Endometrium (tissue), 2 donors: ENCODE data around the gene AGAP1.

Source experiments
- FAIRE-seq: peaks from 2 replicates; lab custom pipeline; 2012; peaks lifted over from hg19 to GRCh38; lab: Jason Lieb, UNC
- donor health status: control.
- donor health status: control.

AGAP1 gene

DNA sequence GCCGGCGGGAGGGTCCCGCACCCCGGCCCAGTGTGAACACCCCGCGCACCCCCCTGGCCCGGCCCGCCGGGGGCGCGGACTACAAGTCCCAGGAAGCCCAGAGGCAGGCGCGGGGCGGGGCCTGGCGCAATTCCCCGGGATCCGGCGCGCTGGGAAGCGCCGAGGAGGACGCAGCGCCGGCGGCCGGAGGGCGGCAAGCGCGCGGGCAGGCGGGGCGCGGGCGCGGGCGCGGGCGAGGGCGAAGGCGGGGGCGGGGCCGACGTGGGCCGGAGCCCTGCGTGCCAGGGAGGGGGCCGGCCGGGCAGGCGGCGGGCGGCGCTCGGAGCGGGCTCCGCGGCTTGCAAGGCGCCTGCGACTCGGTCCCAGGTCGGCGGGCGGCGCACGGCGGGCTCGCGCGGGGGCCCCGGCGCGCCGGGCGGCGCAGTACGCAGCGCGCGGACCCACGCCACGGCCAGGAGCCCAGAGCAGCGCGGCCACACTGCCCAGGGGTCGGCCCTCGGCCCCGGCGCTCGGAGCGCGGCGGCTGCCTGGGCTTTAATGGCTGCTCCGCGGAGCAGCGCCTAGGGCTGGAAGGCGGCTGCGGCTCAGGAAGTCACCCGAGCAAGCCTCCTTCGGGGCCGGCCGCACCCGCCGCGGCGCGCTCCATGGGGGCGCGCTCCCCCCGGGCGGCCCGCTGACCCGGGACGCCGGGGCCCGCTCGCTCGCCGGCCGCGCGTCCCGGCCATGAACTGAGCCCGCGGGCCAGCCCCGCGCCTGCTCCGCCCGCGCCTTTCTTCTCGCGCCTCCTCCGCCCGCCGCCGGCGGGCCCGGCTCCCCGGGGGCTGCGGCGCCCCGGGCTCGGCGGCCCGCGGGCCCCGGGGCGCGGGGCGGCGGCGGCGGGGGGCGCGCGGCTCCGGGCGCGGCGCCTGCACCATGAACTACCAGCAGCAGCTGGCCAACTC is at the start of gene AGAP1:
Gene AGAP1 (plus strand): TSS at position 269 of the 941 bp plus-strand sequence.
- no peak for FAIRE-seq

DNA sequence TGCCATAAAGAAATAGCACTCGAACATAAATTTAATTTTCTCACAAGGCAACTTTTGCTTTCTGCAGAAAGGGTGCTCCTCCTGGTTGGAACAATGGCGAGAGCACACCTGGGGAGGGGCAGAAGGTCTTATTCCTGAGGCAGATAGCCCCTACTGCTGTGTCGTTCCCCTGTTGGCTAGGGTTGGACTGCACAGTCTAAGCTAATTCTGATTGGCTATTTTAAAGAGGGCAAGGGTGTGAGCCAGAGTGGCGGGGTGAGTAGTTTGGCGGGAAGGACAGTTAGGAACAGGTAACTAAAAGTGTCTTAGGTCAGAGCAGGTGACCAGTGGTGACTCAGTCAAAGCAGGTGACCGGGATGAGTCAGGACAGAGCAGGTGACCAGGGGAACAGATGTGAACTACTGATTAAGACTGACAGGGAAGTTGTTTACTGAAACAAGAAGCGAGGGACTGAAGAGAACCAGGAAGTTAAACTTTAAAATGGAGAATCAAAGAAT is 49.7 kb upstream of the AGAP1 start:
- no peak for FAIRE-seq

GRCh38 chr2:235445116-235445515 is 48.7 kb upstream of the AGAP1 start:
- no peak for FAIRE-seq

GRCh38 chr2:235446082-235446481 is 47.8 kb upstream of the AGAP1 start:
- FAIRE-seq, result no peak

DNA sequence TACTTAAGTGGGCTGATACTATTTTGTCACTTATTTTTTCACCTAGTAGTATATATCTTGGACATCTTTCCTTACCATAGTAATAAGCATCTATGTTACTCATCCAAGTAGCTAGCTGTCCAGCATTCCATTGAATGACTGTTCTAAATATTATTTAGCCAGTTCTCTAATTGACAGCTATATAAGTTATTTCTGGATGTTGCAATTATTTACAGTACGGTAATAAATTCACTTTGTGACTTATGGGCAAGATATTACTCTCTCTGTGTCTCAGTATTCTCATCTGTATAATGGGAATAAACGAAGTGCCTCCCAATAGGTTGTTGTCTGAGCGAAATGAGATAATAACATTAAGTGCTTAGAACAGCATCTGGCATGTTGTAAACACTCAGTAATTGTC is 46.6 kb upstream of the AGAP1 start:
- FAIRE-seq, result no peak

- no peak for FAIRE-seq
Measured at GRCh38 chr2:235449568-235449967, 44.3 kb upstream of the AGAP1 start.

- no peak for FAIRE-seq
Measured at GRCh38 chr2:235453605-235454151, 40.2 kb upstream of the AGAP1 start.

GRCh38 chr2:235458839-235459273 is 35.0 kb upstream of the AGAP1 start:
- no peak for FAIRE-seq

- no peak for FAIRE-seq
Measured at GRCh38 chr2:235460548-235461047, 33.2 kb upstream of the AGAP1 start.

GRCh38 chr2:235461763-235462414 is 32.0 kb upstream of the AGAP1 start:
- FAIRE-seq, result no peak

DNA sequence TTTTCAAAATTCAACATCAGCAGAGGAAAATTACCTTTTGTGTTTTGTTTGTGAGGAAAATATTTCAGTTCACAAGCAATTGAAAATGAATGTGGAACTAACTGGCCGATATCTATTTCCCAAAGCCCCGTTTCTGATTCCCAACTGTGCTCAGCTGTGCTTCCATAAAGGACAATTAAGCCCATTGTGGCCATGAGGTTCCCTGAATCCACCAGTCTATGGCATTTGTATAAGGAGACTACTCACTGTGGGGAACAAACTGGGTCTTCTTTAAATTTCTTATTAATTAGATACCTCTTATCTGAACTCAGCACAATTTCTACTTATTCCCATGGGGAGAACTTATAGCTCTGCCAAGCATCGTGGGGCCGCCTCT is 31.4 kb upstream of the AGAP1 start:
- no peak for FAIRE-seq

DNA sequence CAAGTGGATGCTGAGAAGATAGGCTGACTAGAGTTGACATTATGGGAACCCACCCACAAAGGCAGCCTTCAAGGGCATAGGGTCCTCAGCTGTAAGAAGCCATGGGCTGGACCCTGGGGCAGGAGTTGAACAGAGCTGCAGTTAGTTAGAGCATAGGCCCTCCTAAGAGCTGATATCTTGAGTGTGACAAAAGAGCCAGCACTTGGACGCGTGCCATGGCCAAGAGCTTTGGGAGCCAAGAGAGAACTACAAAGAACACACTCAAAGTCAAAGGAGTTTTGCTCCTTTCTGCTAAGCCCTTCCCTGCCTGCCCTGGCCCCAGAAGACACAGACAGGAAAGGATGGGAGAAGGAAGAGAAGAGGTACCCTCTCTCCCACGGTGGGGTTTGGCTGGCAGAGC is 29.9 kb upstream of the AGAP1 start:
- FAIRE-seq, result no peak

DNA sequence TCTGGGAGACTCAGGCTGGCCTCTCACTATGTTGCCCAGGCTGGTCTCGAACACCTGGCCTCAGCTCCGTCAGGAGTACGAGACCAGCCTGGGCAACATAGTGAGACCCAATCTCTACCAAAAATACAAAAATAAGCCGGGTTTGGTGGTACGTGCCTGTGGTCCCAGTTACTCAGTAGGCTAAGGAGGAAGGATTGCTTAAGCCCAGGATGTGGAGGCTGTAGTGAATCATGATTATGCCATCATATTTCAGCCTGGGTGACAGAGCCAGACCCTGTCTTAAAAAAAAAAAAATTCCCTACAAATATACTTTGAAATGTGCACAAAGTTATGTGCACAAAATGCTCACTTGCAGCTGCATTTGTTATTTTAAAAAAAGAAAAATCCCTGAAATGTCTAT is 26.3 kb upstream of the AGAP1 start:
- no peak for FAIRE-seq

- no peak for FAIRE-seq
Measured at GRCh38 chr2:235468978-235469655, 24.7 kb upstream of the AGAP1 start.

- no peak for FAIRE-seq
Measured at GRCh38 chr2:235471186-235471747, 22.6 kb upstream of the AGAP1 start.

DNA sequence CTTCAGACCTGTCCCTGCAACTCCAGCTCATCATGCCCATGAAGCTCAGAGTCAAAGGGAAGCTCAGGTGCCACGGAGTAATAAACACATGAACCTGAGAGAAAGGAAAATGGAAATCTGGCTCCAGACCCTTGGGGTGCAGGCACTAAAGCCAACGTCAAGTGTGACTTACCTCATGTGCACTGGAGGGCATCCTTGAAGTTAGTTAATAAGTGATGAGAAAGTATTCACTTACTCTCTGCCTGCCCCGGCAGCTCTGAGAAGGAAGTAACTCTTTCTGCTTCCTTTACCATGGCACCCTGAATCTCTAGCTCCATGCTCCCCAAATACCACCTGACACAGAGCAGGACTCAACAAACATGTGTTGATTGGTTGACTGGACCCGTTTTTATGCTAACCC is 21.4 kb upstream of the AGAP1 start:
- FAIRE-seq, result no peak

- no peak for FAIRE-seq
Measured at GRCh38 chr2:235478609-235479008, 15.2 kb upstream of the AGAP1 start.

DNA sequence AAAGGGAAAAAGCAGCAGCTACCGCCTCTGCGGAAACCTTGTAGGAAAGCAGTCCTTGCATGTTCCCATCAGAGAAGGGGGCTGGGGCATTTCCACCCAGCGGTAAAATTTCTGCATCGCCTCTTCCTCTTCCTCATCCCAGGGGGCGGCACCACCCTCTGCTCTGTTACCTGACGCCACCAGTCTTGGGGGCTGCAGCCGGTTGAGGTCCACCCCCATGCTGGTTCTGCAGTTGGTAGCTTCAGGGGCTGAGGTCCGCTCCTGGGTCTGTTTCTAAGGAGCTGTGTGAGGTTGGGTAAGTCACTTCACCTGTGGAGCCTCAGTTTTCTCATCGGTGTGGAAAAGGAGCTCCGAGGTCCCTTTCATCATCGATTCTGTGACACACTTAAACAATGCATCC is 14.2 kb upstream of the AGAP1 start:
- no peak for FAIRE-seq

DNA sequence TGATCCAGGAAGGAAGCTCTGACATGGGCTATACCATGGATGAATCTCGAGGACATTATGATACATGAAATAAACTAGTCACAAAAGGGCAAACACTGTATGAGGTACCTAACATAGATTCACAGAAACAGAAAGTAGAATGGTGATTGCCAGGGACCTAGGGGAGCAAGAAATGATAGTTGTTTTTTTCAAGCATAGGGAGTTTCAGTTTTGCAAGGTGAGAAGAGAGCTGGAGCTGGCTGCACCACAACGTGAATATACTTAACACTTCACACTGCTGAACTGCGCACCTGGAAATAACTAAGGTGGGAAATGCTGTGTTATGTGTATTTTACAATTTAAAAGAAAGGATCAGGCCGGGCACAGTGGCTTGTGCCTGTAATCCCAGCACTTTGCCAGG is 13.2 kb upstream of the AGAP1 start:
- FAIRE-seq, result no peak

- FAIRE-seq, result no peak
Measured at GRCh38 chr2:235483313-235483712, 10.5 kb upstream of the AGAP1 start.

DNA sequence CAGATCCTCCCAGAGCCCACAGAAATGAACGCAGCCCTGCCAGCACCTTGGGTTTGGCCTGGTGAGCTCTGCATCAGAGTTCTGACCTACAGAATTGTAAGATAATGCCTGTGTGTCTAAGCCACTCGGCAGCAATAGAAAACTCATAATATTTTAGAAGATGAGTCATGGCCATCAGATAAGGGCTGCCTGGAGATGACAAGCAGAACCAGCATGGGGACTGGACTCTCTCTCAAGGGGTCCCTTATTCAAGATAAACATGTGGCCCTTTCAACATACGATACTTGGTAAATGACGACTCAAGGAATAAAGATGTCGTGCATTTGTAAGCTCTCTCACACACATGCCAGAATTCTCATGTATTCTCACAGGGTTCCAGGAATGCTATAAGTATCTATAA is 8.5 kb upstream of the AGAP1 start:
- FAIRE-seq, result no peak

- FAIRE-seq, result no peak
Measured at GRCh38 chr2:235486729-235487128, 7.1 kb upstream of the AGAP1 start.
